Omental fat pad (tissue), 4 donors: ENCODE data around the gene C1orf56. TPM values are rescaled to one million over a fixed set of nuclear protein-coding genes. Genes with fewer than 3 reads are reported as not detected.
A peak's percentile ranks its signal among the peaks of the same experiment; 100 is the strongest.

Experiments
- ATAC-seq: fragments of 150-250 bp; one replicate; pipeline ENCODE4 v1.9.1; 2016; ENCODE audit warnings: mild to moderate bottlenecking, moderate library complexity; ENCODE audit not compliant: low FRiP score
- DNase-seq: peaks from one replicate; pipeline ENCODE4 v3.0.0-alpha.2; 2019; ENCODE audit warnings: low spot score
- total RNA-seq, 4 donors: library from RNA; depleted of rRNA; stranded (reverse); fragments of >200 nt; gene quantifications; one replicate each; pipeline ENCODE4 v1.1.0, GENCODE V29; 2016
- TF ChIP-seq, protein P1 (sequence below), 3 donors: fragments of 450-650 bp; IDR thresholded peaks; one replicate each; pipeline ENCODE4 v1.5.1; 2016 to 2017; ENCODE audit warnings: antibody characterized with exemption in 3 of 3, mild to moderate bottlenecking in 3 of 3, moderate library complexity in 2 of 3

Gene C1orf56
- total RNA-seq, 4 donors from 2014 or later: 2.8 to 7.8 (median 5.6) TPM

GRCh38 chr1:151002611-151003010 lies 44.9 kb upstream of the C1orf56 start:
- TF ChIP-seq, protein P1, sequence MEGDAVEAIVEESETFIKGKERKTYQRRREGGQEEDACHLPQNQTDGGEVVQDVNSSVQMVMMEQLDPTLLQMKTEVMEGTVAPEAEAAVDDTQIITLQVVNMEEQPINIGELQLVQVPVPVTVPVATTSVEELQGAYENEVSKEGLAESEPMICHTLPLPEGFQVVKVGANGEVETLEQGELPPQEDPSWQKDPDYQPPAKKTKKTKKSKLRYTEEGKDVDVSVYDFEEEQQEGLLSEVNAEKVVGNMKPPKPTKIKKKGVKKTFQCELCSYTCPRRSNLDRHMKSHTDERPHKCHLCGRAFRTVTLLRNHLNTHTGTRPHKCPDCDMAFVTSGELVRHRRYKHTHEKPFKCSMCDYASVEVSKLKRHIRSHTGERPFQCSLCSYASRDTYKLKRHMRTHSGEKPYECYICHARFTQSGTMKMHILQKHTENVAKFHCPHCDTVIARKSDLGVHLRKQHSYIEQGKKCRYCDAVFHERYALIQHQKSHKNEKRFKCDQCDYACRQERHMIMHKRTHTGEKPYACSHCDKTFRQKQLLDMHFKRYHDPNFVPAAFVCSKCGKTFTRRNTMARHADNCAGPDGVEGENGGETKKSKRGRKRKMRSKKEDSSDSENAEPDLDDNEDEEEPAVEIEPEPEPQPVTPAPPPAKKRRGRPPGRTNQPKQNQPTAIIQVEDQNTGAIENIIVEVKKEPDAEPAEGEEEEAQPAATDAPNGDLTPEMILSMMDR (IDR thresholded peaks at IDR 0.05): no peak
- DNase-seq (no peak), ATAC-seq (no peak)

DNA sequence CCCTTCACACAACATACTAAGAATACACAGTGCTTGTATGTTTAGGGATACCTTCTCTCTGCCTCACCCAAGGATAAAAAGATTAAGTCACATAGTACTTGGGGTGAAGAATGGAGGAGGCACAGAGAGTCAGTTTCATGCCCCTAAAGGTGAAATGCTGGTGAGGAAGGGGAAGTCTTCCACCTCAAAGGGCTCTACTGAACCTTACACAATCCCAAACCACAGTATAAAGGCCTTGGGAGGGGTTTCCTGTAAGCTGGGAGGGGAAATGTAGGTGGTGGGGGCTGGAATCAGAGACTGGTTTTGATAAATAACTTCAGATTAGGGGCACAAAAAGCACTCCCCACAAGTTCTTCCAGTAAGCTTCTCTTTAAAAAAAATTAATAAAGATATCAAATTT lies 44.4 kb upstream of the C1orf56 start:
- TF ChIP-seq, protein P1 (IDR thresholded peaks at IDR 0.05): no peak
- DNase-seq (no peak), ATAC-seq (no peak)

GRCh38 chr1:151005729-151006319 lies 41.7 kb upstream of the C1orf56 start:
- DNase-seq: no peak
- TF ChIP-seq, protein P1 (IDR thresholded peaks at IDR 0.05): no peak
- no peak for ATAC-seq

DNA sequence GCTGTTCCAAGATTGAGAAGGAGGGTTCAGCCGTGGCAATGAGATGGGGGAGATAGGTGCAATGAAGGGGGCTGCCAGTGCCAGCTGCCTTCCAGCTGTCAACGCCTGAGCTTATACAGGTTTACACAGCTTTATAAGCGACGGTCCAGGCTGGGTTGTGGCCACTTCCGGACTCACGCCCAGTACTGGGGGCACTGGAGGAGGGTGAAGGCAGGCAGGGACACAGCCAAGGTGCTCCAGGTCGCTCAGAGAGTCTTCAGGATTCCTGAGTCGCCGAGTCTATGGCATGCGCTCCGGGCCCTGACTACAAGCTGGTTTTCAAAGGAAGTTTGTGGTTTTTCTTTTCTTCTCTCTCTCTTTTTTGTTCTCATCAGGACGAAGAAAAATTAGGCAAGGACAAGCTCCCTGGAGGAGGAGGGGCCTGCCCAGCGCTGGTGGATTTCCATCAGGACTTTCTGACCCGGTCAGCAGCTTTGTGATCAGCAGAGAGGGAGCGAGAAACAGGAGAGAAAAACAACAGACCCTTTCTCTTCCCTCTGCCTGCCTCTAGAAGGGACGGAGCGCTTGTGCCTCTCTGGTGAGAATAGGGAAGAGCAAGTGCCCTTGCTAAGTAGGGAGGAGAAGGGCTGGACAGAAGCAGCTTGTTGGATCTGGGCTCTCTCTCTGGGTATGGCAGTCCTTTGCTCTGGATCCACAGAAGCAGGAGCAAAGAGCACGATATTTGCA lies 41.1 kb upstream of the C1orf56 start, which contains the start of gene MINDY1:
TSS of gene MINDY1 (minus strand) at position 576 of the 726 bp plus-strand sequence. CDS start 4,285 bp downstream, outside the sequence.
- TF ChIP-seq, protein P1 (IDR thresholded peaks at IDR 0.05): no peak
- ATAC-seq: peak; percentile 58
- no peak for DNase-seq

- TF ChIP-seq, protein P1 (IDR thresholded peaks at IDR 0.05): no peak
- ATAC-seq (no peak), DNase-seq (no peak)
Observed at GRCh38 chr1:151007853-151008243, 39.7 kb upstream of the C1orf56 start.

- TF ChIP-seq, protein P1 (IDR thresholded peaks at IDR 0.05): no peak
- ATAC-seq: peak; percentile 86
Observed at GRCh38 chr1:151008244-151009205, 39.0 kb upstream of the C1orf56 start, which contains the start of gene PRUNE1. Gene PRUNE1, plus strand, starts transcription at chr1:151008449. Its CDS starts 184 bp downstream, at chr1:151008633.

More at GRCh38 chr1:151008244-151009205, 39.0 kb upstream of the C1orf56 start, which contains the start of gene PRUNE1:
- peak; percentile 79 for DNase-seq
